ENCODE measurements around the gene CCN6.

- no peak for TF ChIP-seq REST (IDR thresholded peaks at IDR 0.05; ENCODE audit: low read depth)
- no peak for TF ChIP-seq FOXM1 (IDR thresholded peaks at IDR 0.05; ENCODE audit: borderline replicate concordance, low read depth)
Observed at GRCh38 chr6:112049996-112050395, 3.9 kb upstream of the CCN6 start.

All from Ishikawa (cell line).